COLO829 (cell line): ENCODE measurements around the gene MATCAP1.

ENCODE experiments used
- DNase-seq: peaks from one replicate; pipeline ENCODE4 v3.0.0; 2012; ENCODE audit warnings: low spot score

MATCAP1 gene

GRCh38 chr16:67183627-67184452 lies at the start of gene MATCAP1:
Gene MATCAP1, minus strand, starts transcription at chr16:67183963. Its CDS starts 3,353 bp downstream, at chr16:67180610.
- DNase-seq, result peak; percentile 98

- no peak for DNase-seq
These were observed 47.3 kb upstream of the MATCAP1 start for GRCh38 chr16:67230809-67231660.

GRCh38 chr16:67229906-67230808 lies 46.4 kb upstream of the MATCAP1 start:
- no peak for DNase-seq

GRCh38 chr16:67228905-67229304 lies 45.1 kb upstream of the MATCAP1 start:
- DNase-seq, result no peak

- DNase-seq, result no peak
These were observed 44.4 kb upstream of the MATCAP1 start for GRCh38 chr16:67228034-67228785.

GRCh38 chr16:67227567-67227921 lies 43.8 kb upstream of the MATCAP1 start:
- no peak for DNase-seq

GRCh38 chr16:67226804-67227566 lies 43.2 kb upstream of the MATCAP1 start, which contains the start of gene TMEM208:
Gene TMEM208, plus strand, starts transcription at chr16:67227130. Its CDS starts 89 bp downstream, at chr16:67227219.
- peak; percentile 90 for DNase-seq

- no peak for DNase-seq
These were observed 42.6 kb upstream of the MATCAP1 start for GRCh38 chr16:67226295-67226803.

GRCh38 chr16:67223992-67224391 lies 40.2 kb upstream of the MATCAP1 start:
- no peak for DNase-seq

- no peak for DNase-seq
These were observed 33.1 kb upstream of the MATCAP1 start for GRCh38 chr16:67216612-67217490.

GRCh38 chr16:67215706-67216105 lies 31.9 kb upstream of the MATCAP1 start:
- DNase-seq, result no peak

GRCh38 chr16:67213197-67214019 lies 29.6 kb upstream of the MATCAP1 start:
- no peak for DNase-seq

- no peak for DNase-seq
These were observed 29.0 kb upstream of the MATCAP1 start for GRCh38 chr16:67212766-67213165.

GRCh38 chr16:67211674-67212073 lies 27.9 kb upstream of the MATCAP1 start:
- no peak for DNase-seq

GRCh38 chr16:67210069-67210937 lies 26.5 kb upstream of the MATCAP1 start:
- no peak for DNase-seq

- no peak for DNase-seq
These were observed 25.8 kb upstream of the MATCAP1 start for GRCh38 chr16:67209565-67209964.

- DNase-seq, result no peak
These were observed 24.6 kb upstream of the MATCAP1 start for GRCh38 chr16:67208154-67208896.
